Ovary (tissue), 3 donors: ENCODE results near the gene ASIC1.

Source experiments
- CTCF ChIP-seq, 3 donors: fragments of 450-650 bp in 2 of 3; fragments of 200-600 bp in 1 of 3; IDR thresholded peaks; one replicate each; pipeline versions ENCODE4 v1.5.1 to v1.8.0; 2016 to 2022; ENCODE audit warnings: antibody characterized with exemption in 3 of 3, mild to moderate bottlenecking in 1 of 3
- POLR2A ChIP-seq: fragments of 450-650 bp; IDR thresholded peaks from one replicate; pipeline ENCODE4 v1.6.1; 2017; ENCODE audit warnings: antibody characterized with exemption, mild to moderate bottlenecking, moderate library complexity
- donor health status: DM: no; HTN: no; CAD: no.

GRCh38 chr12:50024227-50024626 is 33.2 kb upstream of the ASIC1 start:
- TF ChIP-seq CTCF (IDR thresholded peaks at IDR 0.05) (no peak), POLR2A (no peak)
